ENCODE results near the gene CLCN6. TPM values are rescaled to one million over a fixed set of nuclear protein-coding genes. Genes with fewer than 3 reads are reported as not detected.

The CLCN6 gene
- total RNA-seq, 1 experiment from 2014 or later = 17.4 TPM

DNA sequence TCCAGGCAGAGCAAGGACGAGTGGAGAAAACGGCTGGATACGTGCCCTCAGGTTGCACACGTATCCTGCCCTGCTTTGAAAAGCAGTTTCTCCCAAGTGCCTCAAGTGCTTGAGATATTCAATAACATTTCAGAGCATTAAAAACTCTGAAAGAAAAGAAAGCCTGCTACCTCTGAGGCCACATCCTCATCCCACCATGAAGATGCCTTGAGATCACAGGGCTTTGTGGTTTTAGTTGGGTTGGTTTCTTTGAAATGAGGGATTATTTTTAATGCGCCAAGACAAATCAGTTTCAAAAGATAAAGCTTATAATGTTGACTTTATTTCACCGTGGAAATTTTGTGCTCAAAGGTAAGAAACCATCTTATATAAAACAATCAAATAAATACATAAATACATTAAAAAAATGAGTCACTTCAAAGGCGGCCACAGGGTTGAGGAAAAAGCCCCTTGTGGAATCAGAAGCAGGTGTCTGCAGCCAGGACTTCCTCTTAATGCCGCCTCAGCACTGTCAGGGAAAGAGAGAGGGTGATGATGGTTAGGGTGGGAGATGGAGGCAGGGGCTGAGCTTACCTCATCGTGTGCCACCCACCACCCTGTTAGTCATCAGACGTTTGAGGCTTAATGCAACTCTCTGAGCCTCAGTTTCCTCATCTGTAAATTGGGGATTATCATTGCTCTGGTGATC, 51.3 kb downstream of the CLCN6 start:
- CTCF ChIA-PET = no interaction called here
- intact Hi-C loops (cut with micrococcal nuclease; ENCODE audit: unreplicated experiment) = no loop called here
- H3K4me1 Mint-ChIP-seq (ENCODE audit: low read depth, unreplicated experiment) = peaks cover 2% of the 10 kb centered on the region
- no peak overlapping the region for H3K4me3 Mint-ChIP-seq (ENCODE audit: low read depth, unreplicated experiment)
- H3K27ac Mint-ChIP-seq (ENCODE audit: unreplicated experiment) = no peak overlapping the region
- DNase-seq = no peak
- peaks cover 74% of the 10 kb centered on the region for H3K27me3 Mint-ChIP-seq (ENCODE audit: unreplicated experiment)
- no TSS peak for BruUV-seq (replicated peaks)
- TF ChIP-seq, protein P1, sequence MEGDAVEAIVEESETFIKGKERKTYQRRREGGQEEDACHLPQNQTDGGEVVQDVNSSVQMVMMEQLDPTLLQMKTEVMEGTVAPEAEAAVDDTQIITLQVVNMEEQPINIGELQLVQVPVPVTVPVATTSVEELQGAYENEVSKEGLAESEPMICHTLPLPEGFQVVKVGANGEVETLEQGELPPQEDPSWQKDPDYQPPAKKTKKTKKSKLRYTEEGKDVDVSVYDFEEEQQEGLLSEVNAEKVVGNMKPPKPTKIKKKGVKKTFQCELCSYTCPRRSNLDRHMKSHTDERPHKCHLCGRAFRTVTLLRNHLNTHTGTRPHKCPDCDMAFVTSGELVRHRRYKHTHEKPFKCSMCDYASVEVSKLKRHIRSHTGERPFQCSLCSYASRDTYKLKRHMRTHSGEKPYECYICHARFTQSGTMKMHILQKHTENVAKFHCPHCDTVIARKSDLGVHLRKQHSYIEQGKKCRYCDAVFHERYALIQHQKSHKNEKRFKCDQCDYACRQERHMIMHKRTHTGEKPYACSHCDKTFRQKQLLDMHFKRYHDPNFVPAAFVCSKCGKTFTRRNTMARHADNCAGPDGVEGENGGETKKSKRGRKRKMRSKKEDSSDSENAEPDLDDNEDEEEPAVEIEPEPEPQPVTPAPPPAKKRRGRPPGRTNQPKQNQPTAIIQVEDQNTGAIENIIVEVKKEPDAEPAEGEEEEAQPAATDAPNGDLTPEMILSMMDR (IDR thresholded peaks at IDR 0.05; ENCODE audit: unreplicated experiment) = no peak
- no peaks in the 10 kb centered on the region for H3K9me3 Mint-ChIP-seq (ENCODE audit: low read depth, unreplicated experiment)
- H3K36me3 Mint-ChIP-seq (ENCODE audit: insufficient read depth, unreplicated experiment) = peaks cover 7% of the 10 kb centered on the region

DNA sequence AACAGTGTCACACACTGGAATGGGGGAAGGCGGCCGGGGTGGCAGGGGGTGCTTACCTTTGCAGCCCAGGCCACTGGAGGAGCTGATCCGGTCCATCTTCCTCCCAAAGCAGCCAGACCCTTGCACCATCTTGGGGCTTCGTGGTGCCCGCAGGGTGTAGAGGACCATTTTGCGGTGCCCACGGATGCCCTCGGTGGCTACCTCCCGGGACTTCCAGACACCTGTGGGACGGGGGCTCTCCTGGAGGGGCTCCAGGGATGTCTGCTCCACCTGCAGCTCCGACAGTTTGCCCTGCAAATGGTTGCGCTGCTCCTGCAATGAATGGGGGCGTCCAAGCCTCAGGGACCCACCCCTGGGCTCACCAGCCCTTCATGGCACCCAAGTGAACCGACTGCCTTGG, 52.2 kb downstream of the CLCN6 start:
- DNase-seq = no peak
- Mint-ChIP-seq H3K36me3 (ENCODE audit: insufficient read depth, unreplicated experiment) (peaks cover under 1% of the 10 kb centered on the region), H3K27me3 (ENCODE audit: unreplicated experiment) (peaks cover 77% of the 10 kb centered on the region), H3K4me1 (ENCODE audit: low read depth, unreplicated experiment) (peaks cover 9% of the 10 kb centered on the region), H3K4me3 (ENCODE audit: low read depth, unreplicated experiment) (no peak overlapping the region), H3K9me3 (ENCODE audit: low read depth, unreplicated experiment) (no peaks in the 10 kb centered on the region), H3K27ac (ENCODE audit: unreplicated experiment) (no peak overlapping the region)
- TF ChIP-seq, protein P1 (IDR thresholded peaks at IDR 0.05; ENCODE audit: unreplicated experiment) = no peak
- BruUV-seq (replicated peaks) = no TSS peak
- intact Hi-C loops (cut with micrococcal nuclease; ENCODE audit: unreplicated experiment) = no loop called here
- CTCF ChIA-PET = no interaction called here

- Mint-ChIP-seq H3K4me3 (ENCODE audit: low read depth, unreplicated experiment) (no peak within 1 kb of the TSS), H3K27ac (ENCODE audit: unreplicated experiment) (no peak within 1 kb of the TSS), H3K9me3 (ENCODE audit: low read depth, unreplicated experiment) (no peaks in the 10 kb centered on the region), H3K36me3 (ENCODE audit: insufficient read depth, unreplicated experiment) (no peaks in the 10 kb centered on the region), H3K27me3 (ENCODE audit: unreplicated experiment) (peaks cover 73% of the 10 kb centered on the region), H3K4me1 (ENCODE audit: low read depth, unreplicated experiment) (peaks cover 9% of the 10 kb centered on the region)
- CTCF ChIA-PET = no interaction called here
- TF ChIP-seq, protein P1 (IDR thresholded peaks at IDR 0.05; ENCODE audit: unreplicated experiment) = no peak
- BruUV-seq (replicated peaks) = no TSS peak
- intact Hi-C loops (cut with micrococcal nuclease; ENCODE audit: unreplicated experiment) = no loop called here
- DNase-seq = no peak
These were observed 52.6 kb downstream of the CLCN6 start, which contains the start of gene NPPB for GRCh38 chr1:11858613-11858967. TSS of gene NPPB (minus strand) at chr1:11858945. CDS start at chr1:11858833, 112 bp downstream.

DNA sequence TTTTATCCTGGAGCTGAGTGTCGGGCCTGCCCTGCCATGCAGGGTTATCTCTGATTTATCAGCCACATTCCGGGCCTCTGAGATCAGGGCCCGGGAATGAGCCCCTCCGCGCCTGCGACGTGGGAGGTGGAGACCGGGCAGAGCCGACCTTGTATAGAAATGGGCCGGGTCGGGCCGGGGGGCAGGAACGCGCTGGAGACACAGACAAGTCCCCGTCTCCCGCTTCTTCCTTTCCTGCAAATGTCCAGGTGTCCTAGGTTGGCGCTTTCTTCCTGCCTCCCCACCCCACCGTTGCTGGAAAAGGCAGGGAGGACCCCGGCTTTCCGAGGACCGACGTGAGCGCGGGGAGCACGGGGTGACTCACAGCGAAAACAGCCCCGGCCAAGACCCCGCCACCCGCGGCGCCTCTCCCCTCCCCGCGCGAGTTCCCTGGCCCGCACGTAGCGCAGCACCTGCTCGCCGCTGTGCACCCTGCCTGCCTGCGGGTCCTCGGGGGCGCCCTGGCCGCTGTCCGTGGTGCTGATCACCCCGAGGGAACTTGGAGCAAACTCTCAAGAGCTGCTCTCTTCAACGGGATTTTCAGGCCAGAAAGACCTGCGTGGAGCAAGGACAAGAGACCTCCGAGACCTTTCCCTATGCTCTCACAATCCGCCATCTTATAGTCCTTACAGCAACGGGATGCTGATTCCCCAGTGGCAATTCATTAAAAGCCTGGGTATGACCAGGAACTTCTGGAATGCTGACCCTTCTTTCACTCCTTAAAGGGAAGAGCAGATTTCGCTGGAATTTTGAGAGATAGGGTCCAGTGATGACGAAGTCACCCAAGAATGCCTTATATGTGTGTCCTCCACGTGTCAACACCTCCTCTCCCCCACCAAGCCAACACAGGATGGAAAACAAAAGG, 53.2 kb downstream of the CLCN6 start:
- Mint-ChIP-seq H3K27ac (ENCODE audit: unreplicated experiment) (no peak overlapping the region), H3K4me3 (ENCODE audit: low read depth, unreplicated experiment) (no peak overlapping the region), H3K27me3 (ENCODE audit: unreplicated experiment) (peaks cover 69% of the 10 kb centered on the region), H3K9me3 (ENCODE audit: low read depth, unreplicated experiment) (no peaks in the 10 kb centered on the region), H3K4me1 (ENCODE audit: low read depth, unreplicated experiment) (peaks cover 9% of the 10 kb centered on the region), H3K36me3 (ENCODE audit: insufficient read depth, unreplicated experiment) (no peaks in the 10 kb centered on the region)
- CTCF ChIA-PET = no interaction called here
- TF ChIP-seq, protein P1 (IDR thresholded peaks at IDR 0.05; ENCODE audit: unreplicated experiment) = no peak
- intact Hi-C loops (cut with micrococcal nuclease; ENCODE audit: unreplicated experiment) = no loop called here
- BruUV-seq (replicated peaks) = no TSS peak
- DNase-seq = peak; percentile 77

All from Calu3 (cell line).